IMR-90 (cell line): ENCODE data around the gene GRID1. TPM values are rescaled to one million over a fixed set of nuclear protein-coding genes. Genes with fewer than 3 reads are reported as not detected.

Experiments used
- ATAC-seq: fragments of 200-7000 bp; cut with Tn5 transposase; 2 replicates; pipeline ENCODE4 v1.9.1; 2020; ENCODE audit warnings: low read depth, mild to moderate bottlenecking, moderate library complexity
- BruUV-seq: library from RNA; stranded (reverse); fragments of 400-500 nt; replicated peaks from 2 replicates; lab custom pipeline; 2021; lab: Mats Ljungman, UMichigan
- CTCF ChIA-PET: fragments of 300-600 bp; formaldehyde crosslinking; extraction: SDS; loops from one replicate; lab custom pipeline; 2021; ENCODE audit warnings: antibody characterized with exemption; lab: Yijun Ruan, JAX
- POLR2A ChIA-PET: fragments of 300-600 bp; sonication (Branson Sonifier 250); formaldehyde crosslinking; loops from one replicate; lab custom pipeline; 2022; ENCODE audit warnings: antibody characterized with exemption; ENCODE audit not compliant: unreplicated experiment; lab: Charles Lee
- DNase-seq: peaks from one replicate; pipeline ENCODE4 v3.0.0; 2013
- H2AFZ ChIP-seq: replicated peaks from 2 replicates; pipeline ENCODE3; 2013; ENCODE audit warnings: low read length, mild to moderate bottlenecking; ENCODE audit not compliant: poor library complexity
- H2AK5ac ChIP-seq: 2 replicates; pipeline ENCODE4 v1.6.1; 2013; ENCODE audit warnings: low read depth, low read length, inconsistent platforms
- H2AK9ac ChIP-seq: replicated peaks from 2 replicates; pipeline ENCODE3; 2013; ENCODE audit warnings: mild to moderate bottlenecking, low read depth, low read length, moderate library complexity; ENCODE audit not compliant: poor library complexity
- H2BK120ac ChIP-seq: 2 replicates; pipeline ENCODE4 v1.6.1; 2013; ENCODE audit warnings: low read depth, low read length, inconsistent platforms
- H2BK15ac ChIP-seq: 3 replicates; pipeline ENCODE4 v1.6.1; 2013; ENCODE audit warnings: low read depth, low read length, inconsistent platforms
- H2BK20ac ChIP-seq: 2 replicates; pipeline ENCODE4 v1.6.1; 2013; ENCODE audit warnings: low read depth, mild to moderate bottlenecking, inconsistent platforms, low read length, moderate library complexity
- H2BK5ac ChIP-seq: 2 replicates; pipeline ENCODE4 v1.6.1; 2013; ENCODE audit warnings: mild to moderate bottlenecking, low read depth, low read length, inconsistent platforms; ENCODE audit not compliant: poor library complexity, severe bottlenecking
- H3K14ac ChIP-seq: replicated peaks from 2 replicates; pipeline ENCODE4 v1.6.1; 2013; ENCODE audit warnings: low read depth, low read length, inconsistent platforms
- H3K18ac ChIP-seq: 2 replicates; pipeline ENCODE4 v1.6.1; 2013; ENCODE audit warnings: low read depth, low read length, control low read depth
- H3K23ac ChIP-seq: 2 replicates; pipeline ENCODE4 v1.6.1; 2013; ENCODE audit warnings: low read depth, low read length, inconsistent platforms
- H3K27ac ChIP-seq: 2 replicates; pipeline ENCODE4 v1.5.1; 2013; ENCODE audit warnings: mild to moderate bottlenecking, control low read depth, low read length; ENCODE audit not compliant: insufficient read depth
- H3K27me3 ChIP-seq: 2 replicates; pipeline ENCODE4 v1.6.1; 2013; ENCODE audit warnings: low read length; ENCODE audit not compliant: control insufficient read depth, insufficient read depth
- H3K36me3 ChIP-seq: 2 replicates; pipeline ENCODE4 v1.6.1; 2013; ENCODE audit warnings: low read length, mixed read lengths; ENCODE audit not compliant: control insufficient read depth, insufficient read depth
- H3K4ac ChIP-seq: 2 replicates; pipeline ENCODE4 v1.6.1; 2013; ENCODE audit warnings: low read depth, low read length, inconsistent platforms
- H3K4me1 ChIP-seq: 2 replicates; pipeline ENCODE4 v1.6.1; 2013; ENCODE audit warnings: low read length, mixed read lengths; ENCODE audit not compliant: control insufficient read depth, insufficient read depth
- H3K4me2 ChIP-seq: 2 replicates; pipeline ENCODE4 v1.6.1; 2013; ENCODE audit warnings: low read depth, mild to moderate bottlenecking, control low read depth, low read length, moderate library complexity
- H3K4me3 ChIP-seq: 2 replicates; pipeline ENCODE4 v1.5.1; 2013; ENCODE audit warnings: low read depth, mild to moderate bottlenecking, control low read depth, low read length, moderate library complexity; ENCODE audit not compliant: insufficient read depth
- H3K56ac ChIP-seq: 2 replicates; pipeline ENCODE4 v1.6.1; 2013; ENCODE audit warnings: low read length, inconsistent platforms; ENCODE audit not compliant: insufficient read depth; ENCODE audit errors: extremely low read depth
- H3K79me1 ChIP-seq, 2 experiments: 2 replicates each; pipeline ENCODE4 v1.6.1; 2013; ENCODE audit warnings: low read length in 2 of 2, inconsistent platforms in 1 of 2, low read depth in 1 of 2
- H3K9ac ChIP-seq: 2 replicates; pipeline ENCODE4 v1.6.1; 2013; ENCODE audit warnings: low read depth, low read length, control low read depth
- H3K9me1 ChIP-seq: 2 replicates; pipeline ENCODE4 v1.6.1; 2013; ENCODE audit warnings: low read length, inconsistent platforms; ENCODE audit not compliant: insufficient read depth
- H3K9me3 ChIP-seq: 2 replicates; pipeline ENCODE4 v1.6.1; 2013; ENCODE audit warnings: low read length; ENCODE audit not compliant: control insufficient read depth, insufficient read depth
- H4K20me1 ChIP-seq: 2 replicates; pipeline ENCODE4 v1.6.1; 2013; ENCODE audit warnings: low read length, inconsistent platforms; ENCODE audit not compliant: insufficient read depth
- H4K5ac ChIP-seq: 2 replicates; pipeline ENCODE4 v1.6.1; 2013; ENCODE audit warnings: mild to moderate bottlenecking, low read depth, low read length, control low read depth
- H4K8ac ChIP-seq, 2 experiments: 2 replicates each; pipeline ENCODE4 v1.6.1; 2013; ENCODE audit warnings: low read depth in 2 of 2, low read length in 2 of 2, control low read depth in 1 of 2, inconsistent platforms in 1 of 2
- H4K91ac ChIP-seq: 2 replicates; pipeline ENCODE4 v1.6.1; 2013; ENCODE audit warnings: low read depth, low read length, inconsistent platforms; ENCODE audit not compliant: insufficient read depth
- WGBS, 2 experiments: methylation state at CpG; one replicate each; pipeline versions ENCODE4 v1.1.5 to v1.1.7; 2013; ENCODE audit warnings: missing lambda C conversion rate in 2 of 2; ENCODE audit not compliant: insufficient read length in 1 of 2; ENCODE audit errors: extremely low coverage in 2 of 2; 5-methylcytosine and 5-hydroxymethylcytosine counted together
- dilution Hi-C: fragments of 300-500 bp; cut with HindIII; formaldehyde crosslinking; loops from one replicate; pipeline ENCODE4 v1.14.3; 2018; ENCODE audit warnings: low sequenced_read_pairs; ENCODE audit not compliant: unreplicated experiment
- in situ Hi-C: fragments of 300-500 bp; cut with MboI; formaldehyde crosslinking; loops from 3 replicates; pipeline ENCODE4 v1.14.3; 2019; ENCODE audit warnings: low sequenced_read_pairs, inconsistent platforms, mixed read lengths
- intact Hi-C: fragments of 100-400 bp; cut with micrococcal nuclease; formaldehyde crosslinking; loops from 2 replicates; pipeline ENCODE4 v1.10.0; 2022
- polyA plus RNA-seq, 3 experiments: library from polyadenylated mRNA; depleted of rRNA; stranded (reverse); fragments of >200 nt; gene quantifications; 2 replicates each; pipeline ENCODE4 v1.2.3, GENCODE V29; 2012; ENCODE audit warnings: low replicate concordance in 1 of 3
- total RNA-seq: library from RNA; depleted of rRNA; stranded (reverse); fragments of >200 nt; gene quantifications from 2 replicates; pipeline ENCODE4 v1.2.3, GENCODE V29; 2012
- TF ChIP-seq, protein P1 (sequence below): conservative IDR thresholded peaks from 2 replicates; pipeline ENCODE4 v1.5.1; 2012; ENCODE audit warnings: mild to moderate bottlenecking, low read depth, low read length, improper control_type of control experiment

GRID1 gene
- total and polyA plus RNA-seq, 2 of the 4 experiments (the other 2 are of a cell fraction): not detected

DNA sequence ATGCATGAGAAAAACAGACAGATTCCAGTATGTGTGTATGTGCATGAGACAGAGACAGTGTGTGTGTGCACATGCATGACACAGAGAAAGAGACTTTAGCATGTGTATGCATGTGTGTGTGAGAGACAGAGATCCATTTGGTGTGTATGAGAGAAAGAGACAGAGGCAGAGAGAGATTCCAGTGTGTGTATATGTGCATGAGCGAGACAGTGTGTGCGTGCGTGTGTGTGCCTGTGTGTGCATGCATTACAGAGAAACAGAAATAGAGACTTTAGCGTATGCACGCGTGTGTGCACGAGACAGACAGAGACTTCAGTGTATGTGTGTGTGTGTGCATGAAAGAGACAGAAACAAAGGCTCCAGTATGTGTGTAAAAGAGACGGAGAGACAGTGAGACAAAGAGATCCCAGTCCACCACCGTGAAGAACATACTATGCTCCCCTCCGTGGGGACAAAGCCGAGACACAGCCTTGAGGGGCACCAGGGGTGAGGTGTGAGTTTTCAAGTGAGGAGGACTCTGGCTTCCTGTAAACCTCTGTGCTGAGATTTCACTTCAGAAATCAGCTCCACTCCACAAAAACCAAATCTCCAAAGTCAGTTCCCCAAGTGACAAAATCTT is 188.9 kb downstream of the GRID1 start:
- Histone ChIP-seq H2BK20ac (no peak overlapping the region), H2AFZ (no peak overlapping the region), H2BK120ac (no peak overlapping the region), H3K9me3 (no peaks in the 10 kb centered on the region), H3K56ac (no peak overlapping the region), H4K8ac (no peak overlapping the region), H3K79me1 (no peaks in the 10 kb centered on the region), H4K20me1 (no peaks in the 10 kb centered on the region), H2BK15ac (no peak overlapping the region), H3K4me2 (no peak overlapping the region), H3K18ac (no peak overlapping the region), H4K91ac (no peak overlapping the region), H3K9me1 (no peaks in the 10 kb centered on the region), H2AK9ac (no peak overlapping the region), H3K36me3 (no peaks in the 10 kb centered on the region), H3K4me3 (no peak overlapping the region), H2AK5ac (no peak overlapping the region), H3K27me3 (no peaks in the 10 kb centered on the region), H3K23ac (no peak overlapping the region), H3K4ac (no peak overlapping the region), H3K9ac (no peak overlapping the region), H4K5ac (no peak overlapping the region), H3K27ac (no peak overlapping the region), H3K14ac (no peak overlapping the region), H3K4me1 (no peaks in the 10 kb centered on the region), H2BK5ac (no peak overlapping the region)
- BruUV-seq: no TSS peak
- in situ Hi-C loops: loop anchor here (25.0 kb wide), 1 partner anchor 410 kb away; no protein-coding TSS in a partner anchor
- WGBS, 2 experiments: no CpG with 5 or more reads among the region's 11 CpGs
- TF ChIP-seq, protein P1, sequence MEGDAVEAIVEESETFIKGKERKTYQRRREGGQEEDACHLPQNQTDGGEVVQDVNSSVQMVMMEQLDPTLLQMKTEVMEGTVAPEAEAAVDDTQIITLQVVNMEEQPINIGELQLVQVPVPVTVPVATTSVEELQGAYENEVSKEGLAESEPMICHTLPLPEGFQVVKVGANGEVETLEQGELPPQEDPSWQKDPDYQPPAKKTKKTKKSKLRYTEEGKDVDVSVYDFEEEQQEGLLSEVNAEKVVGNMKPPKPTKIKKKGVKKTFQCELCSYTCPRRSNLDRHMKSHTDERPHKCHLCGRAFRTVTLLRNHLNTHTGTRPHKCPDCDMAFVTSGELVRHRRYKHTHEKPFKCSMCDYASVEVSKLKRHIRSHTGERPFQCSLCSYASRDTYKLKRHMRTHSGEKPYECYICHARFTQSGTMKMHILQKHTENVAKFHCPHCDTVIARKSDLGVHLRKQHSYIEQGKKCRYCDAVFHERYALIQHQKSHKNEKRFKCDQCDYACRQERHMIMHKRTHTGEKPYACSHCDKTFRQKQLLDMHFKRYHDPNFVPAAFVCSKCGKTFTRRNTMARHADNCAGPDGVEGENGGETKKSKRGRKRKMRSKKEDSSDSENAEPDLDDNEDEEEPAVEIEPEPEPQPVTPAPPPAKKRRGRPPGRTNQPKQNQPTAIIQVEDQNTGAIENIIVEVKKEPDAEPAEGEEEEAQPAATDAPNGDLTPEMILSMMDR: no peak
- ATAC-seq (no peak), DNase-seq (no peak)
- ChIA-PET CTCF (no interaction called here), POLR2A (no interaction called here)
- intact Hi-C loops: loop anchor here (5.0 kb wide), 1 partner anchor 200 kb away; no protein-coding TSS in a partner anchor
- dilution Hi-C loops: no loop called here
